ENCODE measurements around the gene ECI2.

GRCh38 chr6:4167123-4167522, 31.7 kb upstream of the ECI2 start:
- TF ChIP-seq POLR2A (IDR thresholded peaks at IDR 0.05; ENCODE audit: low read length): no peak
- no peak for TF ChIP-seq GATA1 (IDR thresholded peaks at IDR 0.05; ENCODE audit: low read depth, low read length)
